ENCODE data around the gene ARNT2. TPM values are rescaled to one million over a fixed set of nuclear protein-coding genes. Genes with fewer than 3 reads are reported as not detected.

The ARNT2 gene
- polyA plus RNA-seq, 1 of the 3 experiments (the other 2 are of a cell fraction), result 17.0 TPM

DNA sequence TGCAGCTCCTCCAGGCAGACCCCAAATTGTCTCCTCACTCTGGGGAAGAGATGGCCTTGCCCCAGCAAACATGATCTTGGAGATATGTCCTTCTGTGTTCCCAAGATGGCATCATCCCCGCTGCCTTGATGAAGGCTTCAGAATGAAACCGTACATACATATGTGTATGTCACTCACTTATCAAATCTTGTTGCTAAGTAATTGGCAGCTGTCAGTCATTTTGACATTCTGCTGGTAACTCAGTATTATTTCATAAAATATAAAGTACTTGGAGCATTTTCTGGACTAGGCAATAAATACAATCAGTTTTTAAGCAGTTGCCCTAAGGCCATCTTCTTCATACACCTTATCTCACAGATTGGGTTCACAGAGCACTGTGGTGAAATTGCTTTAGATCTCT lies 62.4 kb downstream of the ARNT2 start:
- Histone ChIP-seq H2AFZ (ENCODE audit: low read depth) (no peak overlapping the region), H3K79me2 (ENCODE audit: insufficient read depth) (no peaks in the 10 kb centered on the region), H3K27ac (ENCODE audit: low read depth in 2 of 2, low read length in 1 of 2) (no peak overlapping the region), H3K27me3 (ENCODE audit: insufficient read depth) (no peaks in the 10 kb centered on the region), H3K9ac (no peak overlapping the region), H4K20me1 (ENCODE audit: insufficient read depth) (no peaks in the 10 kb centered on the region), H3K4me2 (no peak overlapping the region), H3K4me3 (ENCODE audit: low read depth in 2 of 2, low read length in 1 of 2) (no peak overlapping the region), H3K4me1 (ENCODE audit: control insufficient read depth in 1 of 2, insufficient read depth in 2 of 2, low read depth in 1 of 2, low read length in 1 of 2) (peaks cover 0 to 19% of the 10 kb centered on the region in 2 experiments; a peak in 2 of 4 replicates), H3F3A (replicated peaks; ENCODE audit: insufficient read depth) (no peaks in the 10 kb centered on the region), H3K36me3 (replicated peaks in 1 of 2; ENCODE audit: control insufficient read depth in 1 of 2, insufficient read depth in 2 of 2, low read length in 1 of 2) (peaks cover 5% of the 10 kb centered on the region in 2 experiments), H3K9me2 (no peaks in the 10 kb centered on the region), H3K9me3 (no peaks in the 10 kb centered on the region)
- no peak for TF ChIP-seq TAF1 (IDR thresholded peaks at IDR 0.05; ENCODE audit: borderline replicate concordance, low read depth, low read length)
- no peak for TF ChIP-seq CHD2 (IDR thresholded peaks at IDR 0.05; ENCODE audit: low read length, partially characterized antibody)
- TF ChIP-seq, protein P1, sequence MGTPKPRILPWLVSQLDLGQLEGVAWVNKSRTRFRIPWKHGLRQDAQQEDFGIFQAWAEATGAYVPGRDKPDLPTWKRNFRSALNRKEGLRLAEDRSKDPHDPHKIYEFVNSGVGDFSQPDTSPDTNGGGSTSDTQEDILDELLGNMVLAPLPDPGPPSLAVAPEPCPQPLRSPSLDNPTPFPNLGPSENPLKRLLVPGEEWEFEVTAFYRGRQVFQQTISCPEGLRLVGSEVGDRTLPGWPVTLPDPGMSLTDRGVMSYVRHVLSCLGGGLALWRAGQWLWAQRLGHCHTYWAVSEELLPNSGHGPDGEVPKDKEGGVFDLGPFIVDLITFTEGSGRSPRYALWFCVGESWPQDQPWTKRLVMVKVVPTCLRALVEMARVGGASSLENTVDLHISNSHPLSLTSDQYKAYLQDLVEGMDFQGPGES (IDR thresholded peaks at IDR 0.05; ENCODE audit: low read depth, low read length), result no peak
- TF ChIP-seq NFIC (IDR thresholded peaks at IDR 0.05; ENCODE audit: borderline replicate concordance), result no peak
- no peak for TF ChIP-seq USF1 (IDR thresholded peaks at IDR 0.05; ENCODE audit: borderline replicate concordance, low read depth)
- no peak for TF ChIP-seq RAD21 (IDR thresholded peaks at IDR 0.05; ENCODE audit: low read length)
- TF ChIP-seq RXRA (IDR thresholded peaks at IDR 0.05; ENCODE audit: borderline replicate concordance, low read depth), result no peak
- no peak for TF ChIP-seq YY1 (IDR thresholded peaks at IDR 0.05; ENCODE audit: low read depth)
- TF ChIP-seq MAX (IDR thresholded peaks at IDR 0.05; ENCODE audit: low read depth), result no peak
- TF ChIP-seq EZH2phosphoT487 (IDR thresholded peaks at IDR 0.05; ENCODE audit: borderline replicate concordance, low read depth), result no peak
- TF ChIP-seq ELF1 (IDR thresholded peaks at IDR 0.05), result no peak
- no peak for TF ChIP-seq GABPA (IDR thresholded peaks at IDR 0.05; ENCODE audit: low read depth)
- TF ChIP-seq TCF12 (IDR thresholded peaks at IDR 0.05), result no peak
- ChIA-PET CTCF (interaction anchor here (0.7 to 5.9 kb wide), 5 partner anchors 9 to 313 kb away, joined by 3 to 38 read pairs (median 5); partner anchors contain the start of gene CEMIP), POLR2A (no interaction called here)
- no peak for DNase-seq
- 96% methylated on average over 2 of the region's 2 CpGs for WGBS (ENCODE audit: low lambda C conversion rate)

DNA sequence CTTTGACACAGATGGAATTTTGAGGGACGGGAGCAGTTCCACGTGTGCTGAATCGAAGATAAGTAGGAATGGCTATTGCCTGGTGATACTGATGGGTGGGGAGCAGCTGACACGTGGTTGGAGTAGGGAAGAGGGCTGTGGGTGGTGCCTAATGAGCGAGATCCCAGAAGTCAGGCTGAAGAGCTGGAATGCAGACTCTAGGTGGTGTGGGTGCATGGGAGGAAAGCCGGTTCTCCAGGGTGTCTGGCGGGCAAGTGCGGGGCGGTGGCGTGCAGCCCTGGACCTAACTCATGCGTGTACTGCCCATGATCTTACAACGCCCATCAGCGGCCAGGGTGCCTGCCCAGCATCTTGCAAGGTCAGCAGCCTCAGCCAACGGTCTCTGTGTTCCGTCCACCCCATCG lies 63.1 kb downstream of the ARNT2 start:
- Histone ChIP-seq H3K27ac (ENCODE audit: low read depth in 2 of 2, low read length in 1 of 2) (no peak overlapping the region), H2AFZ (ENCODE audit: low read depth) (no peak overlapping the region), H3F3A (replicated peaks; ENCODE audit: insufficient read depth) (no peaks in the 10 kb centered on the region), H3K9me2 (no peaks in the 10 kb centered on the region), H3K27me3 (ENCODE audit: insufficient read depth) (no peaks in the 10 kb centered on the region), H3K9me3 (no peaks in the 10 kb centered on the region), H3K4me2 (no peak overlapping the region), H3K4me1 (ENCODE audit: control insufficient read depth in 1 of 2, insufficient read depth in 2 of 2, low read depth in 1 of 2, low read length in 1 of 2) (peaks cover 0 to 19% of the 10 kb centered on the region in 2 experiments; a peak in 2 of 4 replicates), H3K9ac (no peak overlapping the region), H3K36me3 (replicated peaks in 1 of 2; ENCODE audit: control insufficient read depth in 1 of 2, insufficient read depth in 2 of 2, low read length in 1 of 2) (peaks cover 5% of the 10 kb centered on the region in 2 experiments), H4K20me1 (ENCODE audit: insufficient read depth) (no peaks in the 10 kb centered on the region), H3K4me3 (ENCODE audit: low read depth in 2 of 2, low read length in 1 of 2) (no peak overlapping the region), H3K79me2 (ENCODE audit: insufficient read depth) (no peaks in the 10 kb centered on the region)
- CTCF ChIA-PET, result interaction anchor here (1.3 to 5.9 kb wide), 3 partner anchors 11 to 309 kb away, joined by 5 to 38 read pairs (median 6); no protein-coding TSS in a partner anchor
- TF ChIP-seq FOXJ3 (CRISPR knock-in tag; IDR thresholded peaks at IDR 0.05), result no peak
- no peak for TF ChIP-seq MAX (IDR thresholded peaks at IDR 0.05; ENCODE audit: low read depth)
- no peak for TF ChIP-seq EP300 (IDR thresholded peaks at IDR 0.05; ENCODE audit: borderline replicate concordance in 1 of 2, low read depth in 1 of 2, low read length in 1 of 2)
- TF ChIP-seq NRF1 (IDR thresholded peaks at IDR 0.05; ENCODE audit: low read depth, low read length), result no peak
- no peak for TF ChIP-seq FOSL2 (IDR thresholded peaks at IDR 0.05; ENCODE audit: borderline replicate concordance, low read depth)
- no peak for TF ChIP-seq NFIC (IDR thresholded peaks at IDR 0.05; ENCODE audit: borderline replicate concordance)
- no peak for TF ChIP-seq ELF1 (IDR thresholded peaks at IDR 0.05)
- no peak for TF ChIP-seq YY1 (IDR thresholded peaks at IDR 0.05; ENCODE audit: low read depth)
- TF ChIP-seq JUND (IDR thresholded peaks at IDR 0.05), result no peak
- TF ChIP-seq SMC3 (IDR thresholded peaks at IDR 0.05; ENCODE audit: low read depth, low read length), result no peak
- TF ChIP-seq RCOR1 (IDR thresholded peaks at IDR 0.05; ENCODE audit: low read length), result no peak
- TF ChIP-seq USF1 (IDR thresholded peaks at IDR 0.05; ENCODE audit: borderline replicate concordance, low read depth), result no peak
- TF ChIP-seq RAD21 (IDR thresholded peaks at IDR 0.05; ENCODE audit: low read length), result no peak
- TF ChIP-seq EZH2phosphoT487 (IDR thresholded peaks at IDR 0.05; ENCODE audit: borderline replicate concordance, low read depth), result no peak
- TF ChIP-seq TCF12 (IDR thresholded peaks at IDR 0.05), result no peak
- TF ChIP-seq, protein P1 (IDR thresholded peaks at IDR 0.05; ENCODE audit: low read depth, low read length), result no peak
- no peak for DNase-seq
- 89% methylated on average over 11 of the region's 16 CpGs for WGBS (ENCODE audit: low lambda C conversion rate)
- POLR2A ChIA-PET, result no interaction called here
